CD4-positive, alpha-beta T cell treated with Interleukin-17A for 4 hours (primary cell): ENCODE data around the gene SSR1.
"Not testable (repeated sequence)": the region's sequence is repeated elsewhere in the genome, so short reads cannot be mapped to it uniquely, and the experiment has no call there.

Experiments
- DNase-seq: peaks from one replicate; pipeline ENCODE4 v3.0.0-alpha.2; 2020; ENCODE audit warnings: mixed read lengths

The SSR1 gene

GRCh38 chr6:7312616-7313504 lies at the start of gene SSR1:
TSS of gene SSR1 (minus strand) at chr6:7313199. CDS start at chr6:7313120, 79 bp downstream.
- peak; percentile 95 for DNase-seq

- not testable (repeated sequence) for DNase-seq
Measured at GRCh38 chr6:7351916-7352315, 38.9 kb upstream of the SSR1 start.

GRCh38 chr6:7350591-7350990 lies 37.6 kb upstream of the SSR1 start:
- not testable (repeated sequence) for DNase-seq

GRCh38 chr6:7347551-7347997 lies 34.6 kb upstream of the SSR1 start:
- not testable (repeated sequence) for DNase-seq

- not testable (repeated sequence) for DNase-seq
Measured at GRCh38 chr6:7344773-7345450, 31.9 kb upstream of the SSR1 start.

- DNase-seq, result peak; percentile 5
Measured at GRCh38 chr6:7343546-7344475, 30.8 kb upstream of the SSR1 start.

GRCh38 chr6:7341989-7342742 lies 29.2 kb upstream of the SSR1 start:
- no peak for DNase-seq

- no peak for DNase-seq
Measured at GRCh38 chr6:7341271-7341670, 28.3 kb upstream of the SSR1 start.

GRCh38 chr6:7339007-7339732 lies 26.2 kb upstream of the SSR1 start:
- DNase-seq, result peak; percentile 18

- DNase-seq, result no peak
Measured at GRCh38 chr6:7338031-7338430, 25.0 kb upstream of the SSR1 start.

- DNase-seq, result no peak
Measured at GRCh38 chr6:7335519-7335918, 22.5 kb upstream of the SSR1 start.

GRCh38 chr6:7334685-7335084 lies 21.7 kb upstream of the SSR1 start:
- no peak for DNase-seq

- no peak for DNase-seq
Measured at GRCh38 chr6:7332090-7332745, 19.2 kb upstream of the SSR1 start.

GRCh38 chr6:7331452-7331851 lies 18.5 kb upstream of the SSR1 start:
- DNase-seq, result no peak

- no peak for DNase-seq
Measured at GRCh38 chr6:7328243-7328642, 15.2 kb upstream of the SSR1 start.

- no peak for DNase-seq
Measured at GRCh38 chr6:7325750-7326149, 12.8 kb upstream of the SSR1 start.

- DNase-seq, result no peak
Measured at GRCh38 chr6:7324520-7324919, 11.5 kb upstream of the SSR1 start.

GRCh38 chr6:7323074-7323473 lies 10.1 kb upstream of the SSR1 start:
- DNase-seq, result no peak

- DNase-seq, result not testable (repeated sequence)
Measured at GRCh38 chr6:7321866-7322265, 8.9 kb upstream of the SSR1 start.

- DNase-seq, result not testable (repeated sequence)
Measured at GRCh38 chr6:7319406-7319805, 6.4 kb upstream of the SSR1 start.

- DNase-seq, result no peak
Measured at GRCh38 chr6:7317538-7317937, 4.5 kb upstream of the SSR1 start.
